ENCODE measurements around the gene LY6G5C. TPM values are rescaled to one million over a fixed set of nuclear protein-coding genes. Genes with fewer than 3 reads are reported as not detected.

LY6G5C gene
- total and polyA plus RNA-seq, 7 experiments from 2014 or later: 2.4 to 10.2 (median 3.2) TPM

- peaks cover 0 to 41% (median 6%) of the 10 kb centered on the region in 3 experiments for H3K36me3 ChIP-seq (ENCODE audit: control insufficient read depth in 2 of 3, insufficient read depth in 3 of 3, low read length in 3 of 3)
- Mint-ChIP-seq H3K27ac (peak overlapping the region in 4 of 9 donors; percentile 4 to 65 (median 34)), H3K27me3 (no peaks in the 10 kb centered on the region), H3K36me3 (peaks cover 5 to 37% (median 12%) of the 10 kb centered on the region in 5 donors), H3K4me1 (peaks cover 50 to 79% (median 73%) of the 10 kb centered on the region in 7 donors), H3K9me3 (peaks cover 0 to 11% (median 0%) of the 10 kb centered on the region in 11 donors), H3K4me3 (peak overlapping the region in 2 of 10 donors; percentile 6 to 19)
- no peaks in the 10 kb centered on the region for H3K9me3 ChIP-seq (ENCODE audit: control insufficient read depth in 2 of 3, low read length in 3 of 3)
- H3K4me1 ChIP-seq (ENCODE audit: control insufficient read depth in 2 of 2, insufficient read depth in 2 of 2, low read length in 2 of 2): peaks cover 38 to 46% of the 10 kb centered on the region in 2 donors
- H3K27ac ChIP-seq (ENCODE audit: low read depth, low read length): no peak overlapping the region
- intact Hi-C loops (cut with micrococcal nuclease): loop anchor here in 1 of 2 donors (5.0 kb wide), 1 partner anchor 523 kb away; the partner anchor contains the start of genes AGPAT1 and RNF5
- no peak overlapping the region for H3K4me3 ChIP-seq (ENCODE audit: low read length)
- DNase-seq (no peak), ATAC-seq (no peak)
- no peaks in the 10 kb centered on the region for H3K27me3 ChIP-seq (ENCODE audit: control insufficient read depth in 2 of 2, insufficient read depth in 2 of 2, low read length in 2 of 2)
- ChIA-PET CTCF (interaction anchor here (0.6 to 3.3 kb wide), 2 partner anchors 9 to 153 kb away, joined by 3 to 19 read pairs; partner anchors contain the start of gene GPANK1), POLR2A (interaction anchor here (0.6 to 8.3 kb wide), 7 partner anchors 9 to 152 kb away, joined by 3 to 193 read pairs (median 4); partner anchors contain the start of genes C6orf47, CSNK2B, GPANK1 and LSM2)
Measured at GRCh38 chr6:31654574-31655348, 26.1 kb downstream of the LY6G5C start.

- Mint-ChIP-seq H3K4me3 (peak overlapping the region; percentile 96 to 100 (median 99)), H3K27ac (peak overlapping the region; percentile 99 to 100 (median 100)), H3K4me1 (peaks cover 39 to 71% (median 63%) of the 10 kb centered on the region in 7 donors), H3K9me3 (peaks cover 0 to 11% (median 0%) of the 10 kb centered on the region in 11 donors), H3K36me3 (peaks cover 6 to 34% (median 18%) of the 10 kb centered on the region in 5 donors), H3K27me3 (no peaks in the 10 kb centered on the region)
- Histone ChIP-seq H3K27ac (ENCODE audit: low read depth, low read length) (peak overlapping the region; percentile 95), H3K27me3 (ENCODE audit: control insufficient read depth in 2 of 2, insufficient read depth in 2 of 2, low read length in 2 of 2) (no peaks in the 10 kb centered on the region), H3K4me3 (ENCODE audit: low read length) (peak overlapping the region; percentile 66), H3K4me1 (ENCODE audit: control insufficient read depth in 2 of 2, insufficient read depth in 2 of 2, low read length in 2 of 2) (peaks cover 23 to 30% of the 10 kb centered on the region in 2 donors), H3K36me3 (ENCODE audit: control insufficient read depth in 2 of 3, insufficient read depth in 3 of 3, low read length in 3 of 3) (peaks cover 16 to 50% (median 16%) of the 10 kb centered on the region in 3 experiments), H3K9me3 (ENCODE audit: control insufficient read depth in 2 of 3, low read length in 3 of 3) (no peaks in the 10 kb centered on the region)
- POLR2A ChIA-PET: interaction anchor here (0.6 to 8.3 kb wide), 52 partner anchors 9 to 1646 kb away, joined by 3 to 193 read pairs (median 4); partner anchors contain the start of genes ABHD16A, AIF1, C6orf47 and CSNK2B
- ATAC-seq (peak; percentile 77), DNase-seq (peak in 2 of 9 donors; percentile 81 to 89)
- CTCF ChIA-PET: interaction anchor here (0.6 to 3.3 kb wide), 8 partner anchors 8 to 102 kb away, joined by 3 to 19 read pairs (median 4); partner anchors contain the start of genes DDAH2 and GPANK1
- intact Hi-C loops (cut with micrococcal nuclease): loop anchor here (1.0 to 5.0 kb wide), 18 partner anchors 7 to 1586 kb away; partner anchors contain the start of genes ABHD16A (in 2 of the 2), C6orf47 (in 2 of the 2), NFKBIL1 (in 2 of the 2) and PRRC2A (in 2 of the 2)
Measured at GRCh38 chr6:31652925-31653724, 27.7 kb downstream of the LY6G5C start.

GRCh38 chr6:31651602-31652191, 29.2 kb downstream of the LY6G5C start:
- Mint-ChIP-seq H3K9me3 (peaks cover 0 to 11% (median 0%) of the 10 kb centered on the region in 11 donors), H3K4me3 (peak overlapping the region; percentile 96 to 100 (median 99)), H3K27ac (peak overlapping the region; percentile 99 to 100 (median 100)), H3K36me3 (peaks cover 10 to 29% (median 19%) of the 10 kb centered on the region in 5 donors), H3K4me1 (peaks cover 32 to 58% (median 55%) of the 10 kb centered on the region in 7 donors), H3K27me3 (no peaks in the 10 kb centered on the region)
- Histone ChIP-seq H3K27ac (ENCODE audit: low read depth, low read length) (peak overlapping the region; percentile 95), H3K27me3 (ENCODE audit: control insufficient read depth in 2 of 2, insufficient read depth in 2 of 2, low read length in 2 of 2) (no peaks in the 10 kb centered on the region), H3K9me3 (ENCODE audit: control insufficient read depth in 2 of 3, low read length in 3 of 3) (no peaks in the 10 kb centered on the region), H3K4me1 (ENCODE audit: control insufficient read depth in 2 of 2, insufficient read depth in 2 of 2, low read length in 2 of 2) (peaks cover 14 to 19% of the 10 kb centered on the region in 2 donors), H3K4me3 (ENCODE audit: low read length) (peak overlapping the region; percentile 66), H3K36me3 (ENCODE audit: control insufficient read depth in 2 of 3, insufficient read depth in 3 of 3, low read length in 3 of 3) (peaks cover 23 to 51% (median 29%) of the 10 kb centered on the region in 3 experiments)
- DNase-seq (no peak), ATAC-seq (peak; percentile 36)
- ChIA-PET CTCF (interaction anchor here (1.0 to 3.0 kb wide), 5 partner anchors 12 to 187 kb away, joined by 3 to 11 read pairs (median 5); no protein-coding TSS in a partner anchor), POLR2A (interaction anchor here (0.5 to 8.3 kb wide), 43 partner anchors 9 to 1435 kb away, joined by 3 to 193 read pairs (median 4); partner anchors contain the start of genes ABHD16A, AIF1, C6orf47 and CSNK2B)
- intact Hi-C loops (cut with micrococcal nuclease): loop anchor here (1.0 to 5.0 kb wide), 18 partner anchors 9 to 1585 kb away; partner anchors contain the start of genes ABHD16A (in 2 of the 2), C6orf47 (in 2 of the 2), NFKBIL1 (in 2 of the 2) and PRRC2A (in 2 of the 2)

GRCh38 chr6:31645325-31645724, 35.5 kb downstream of the LY6G5C start:
- Mint-ChIP-seq H3K36me3 (peaks cover 9 to 48% (median 17%) of the 10 kb centered on the region in 5 donors), H3K27ac (peak overlapping the region in 4 of 9 donors; percentile 47 to 83 (median 50)), H3K9me3 (no peaks in the 10 kb centered on the region), H3K4me3 (no peak overlapping the region), H3K4me1 (peaks cover 9 to 17% (median 16%) of the 10 kb centered on the region in 7 donors), H3K27me3 (no peaks in the 10 kb centered on the region)
- intact Hi-C loops (cut with micrococcal nuclease): no loop called here
- DNase-seq (no peak), ATAC-seq (no peak)
- Histone ChIP-seq H3K27me3 (ENCODE audit: control insufficient read depth in 2 of 2, insufficient read depth in 2 of 2, low read length in 2 of 2) (no peaks in the 10 kb centered on the region), H3K27ac (ENCODE audit: low read depth, low read length) (no peak overlapping the region), H3K9me3 (ENCODE audit: control insufficient read depth in 2 of 3, low read length in 3 of 3) (no peaks in the 10 kb centered on the region), H3K4me1 (ENCODE audit: control insufficient read depth in 2 of 2, insufficient read depth in 2 of 2, low read length in 2 of 2) (no peaks in the 10 kb centered on the region), H3K36me3 (ENCODE audit: control insufficient read depth in 2 of 3, insufficient read depth in 3 of 3, low read length in 3 of 3) (peaks cover 41 to 94% (median 56%) of the 10 kb centered on the region in 3 experiments), H3K4me3 (ENCODE audit: low read length) (no peak overlapping the region)
- CTCF ChIA-PET: interaction anchor here (0.6 kb wide), 1 partner anchor 213 kb away, joined by 3 read pairs; no protein-coding TSS in a partner anchor
- POLR2A ChIA-PET: no interaction called here

GRCh38 chr6:31643818-31644454, 36.9 kb downstream of the LY6G5C start:
- peaks cover 40 to 97% (median 58%) of the 10 kb centered on the region in 3 experiments for H3K36me3 ChIP-seq (ENCODE audit: control insufficient read depth in 2 of 3, insufficient read depth in 3 of 3, low read length in 3 of 3)
- ChIA-PET CTCF (no interaction called here), POLR2A (interaction anchor here (0.7 to 1.4 kb wide), 2 partner anchors 9 to 1057 kb away, joined by 3 to 5 read pairs; partner anchors contain the start of gene BAG6)
- no peak overlapping the region for H3K27ac ChIP-seq (ENCODE audit: low read depth, low read length)
- Mint-ChIP-seq H3K4me1 (peaks cover 0 to 15% (median 5%) of the 10 kb centered on the region in 7 donors), H3K4me3 (no peak overlapping the region), H3K36me3 (peaks cover 9 to 45% (median 17%) of the 10 kb centered on the region in 5 donors), H3K9me3 (no peaks in the 10 kb centered on the region), H3K27me3 (no peaks in the 10 kb centered on the region), H3K27ac (no peak overlapping the region)
- H3K4me3 ChIP-seq (ENCODE audit: low read length): no peak overlapping the region
- no peak for ATAC-seq
- H3K4me1 ChIP-seq (ENCODE audit: control insufficient read depth in 2 of 2, insufficient read depth in 2 of 2, low read length in 2 of 2): no peaks in the 10 kb centered on the region
- H3K9me3 ChIP-seq (ENCODE audit: control insufficient read depth in 2 of 3, low read length in 3 of 3): no peaks in the 10 kb centered on the region
- H3K27me3 ChIP-seq (ENCODE audit: control insufficient read depth in 2 of 2, insufficient read depth in 2 of 2, low read length in 2 of 2): no peaks in the 10 kb centered on the region
- intact Hi-C loops (cut with micrococcal nuclease): no loop called here
- DNase-seq: no peak

Measured in naive thymus-derived CD4-positive, alpha-beta T cell (primary cell).